NCI-H2107 (cell line): ENCODE results near the gene PTPN22.

ENCODE experiments used
- DNase-seq: peaks from one replicate; lab custom pipeline; 2025; lab: John Stamatoyannopoulos, UW

Gene PTPN22

DNA sequence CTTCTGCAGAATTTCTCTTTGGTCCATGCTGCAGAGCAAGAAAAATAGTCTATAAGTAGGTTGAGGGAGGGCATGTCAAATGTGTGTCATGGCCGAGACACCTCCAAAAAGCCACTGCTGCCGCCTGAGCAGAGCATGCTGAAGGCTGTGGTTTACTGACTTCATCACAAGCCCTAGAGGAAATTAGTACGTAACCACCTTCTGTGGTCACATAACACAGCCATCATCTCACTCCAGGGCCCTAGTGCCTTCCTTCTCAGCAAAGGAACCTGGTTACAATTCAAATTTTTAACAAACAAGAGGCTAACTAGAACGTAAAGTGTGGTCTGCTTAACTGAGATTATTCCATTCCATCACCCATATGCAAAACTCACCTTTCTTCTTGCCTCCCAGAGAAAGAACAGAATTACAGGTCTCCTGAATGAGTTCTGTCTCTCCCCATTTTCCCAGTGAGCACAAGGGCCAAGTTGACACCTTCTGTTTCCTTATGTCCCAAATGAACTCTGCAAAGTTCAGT lies at the start of gene PTPN22:
Gene PTPN22, minus strand, starts transcription at position 116 of the 517 bp plus-strand sequence.
- peak; percentile 26 for DNase-seq

DNA sequence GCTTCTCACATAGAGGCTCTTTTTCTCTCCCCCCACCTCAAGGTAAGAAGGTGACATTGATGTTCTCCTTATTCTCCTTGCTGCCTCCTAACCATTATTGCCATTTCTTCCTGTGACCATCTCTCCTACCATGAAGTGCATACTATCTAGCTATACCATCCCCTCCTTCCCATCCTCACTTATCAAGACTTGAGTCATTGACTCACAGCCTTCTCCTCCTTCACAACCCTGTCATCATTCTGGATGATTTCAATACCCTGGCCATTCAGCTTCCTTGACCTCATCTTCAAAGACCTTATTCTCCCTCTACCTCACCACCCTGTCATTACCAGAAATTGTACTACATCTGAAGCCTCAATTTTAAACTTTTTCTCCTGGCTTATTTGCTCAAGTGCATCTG lies 46.7 kb upstream of the PTPN22 start:
- no peak for DNase-seq

- DNase-seq = no peak
Measured at GRCh38 chr1:113917400-113918082, 46.0 kb upstream of the PTPN22 start.

- no peak for DNase-seq
Measured at GRCh38 chr1:113916974-113917373, 45.5 kb upstream of the PTPN22 start.

DNA sequence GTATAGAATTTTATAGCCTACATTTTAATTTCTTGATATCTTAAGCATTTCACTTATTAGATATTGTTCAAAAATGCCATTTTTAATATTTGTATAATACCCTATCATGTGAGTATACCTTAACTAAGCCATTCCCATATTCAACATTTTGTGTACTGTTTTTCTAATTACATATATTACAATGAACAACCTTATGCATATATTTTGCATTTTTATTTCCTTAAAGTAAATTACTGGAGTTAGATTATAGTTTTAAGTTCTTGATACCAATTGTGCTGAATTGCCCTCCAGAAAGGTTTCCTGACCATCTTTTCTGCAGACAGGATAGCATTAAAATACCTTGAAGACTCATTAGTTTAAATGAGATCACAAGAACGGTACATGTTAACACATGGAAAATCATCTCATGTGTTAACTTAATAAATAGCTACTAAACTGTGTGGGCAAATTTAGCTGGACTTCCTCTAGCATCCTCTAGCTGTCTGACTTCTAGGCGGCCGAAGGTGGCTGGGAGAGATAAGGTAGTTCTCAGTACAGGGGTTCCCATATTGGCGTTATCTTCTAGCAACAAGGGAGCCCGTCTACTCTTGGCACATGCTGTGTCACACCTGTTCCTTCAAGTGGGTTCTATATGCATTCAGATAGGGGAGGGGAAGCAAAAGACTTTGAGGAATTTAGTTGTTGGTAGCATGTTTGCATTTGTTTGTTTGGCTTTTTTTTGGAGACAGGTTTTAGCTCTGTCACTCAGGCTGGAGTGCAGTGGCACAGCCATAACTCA lies 42.6 kb upstream of the PTPN22 start:
- DNase-seq = no peak

DNA sequence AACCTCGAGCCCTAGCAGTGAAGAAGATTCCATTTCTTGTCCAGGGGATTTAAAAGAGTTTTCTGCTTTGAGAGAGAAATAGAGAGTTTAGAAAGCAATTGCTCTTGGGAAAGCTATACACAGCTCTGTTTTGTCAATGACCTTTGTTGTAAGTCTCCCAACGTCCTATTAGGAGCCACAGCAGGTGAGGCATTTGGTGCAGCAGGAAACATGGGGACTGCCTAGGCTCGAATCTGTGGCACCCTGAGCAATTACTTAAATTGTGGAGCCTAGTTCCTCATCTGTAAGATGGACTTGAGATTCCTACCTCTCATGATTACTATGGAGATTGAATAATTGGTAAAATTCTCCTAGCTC lies 41.8 kb upstream of the PTPN22 start:
- no peak for DNase-seq

- DNase-seq = no peak
Measured at GRCh38 chr1:113912594-113913311, 41.2 kb upstream of the PTPN22 start.

DNA sequence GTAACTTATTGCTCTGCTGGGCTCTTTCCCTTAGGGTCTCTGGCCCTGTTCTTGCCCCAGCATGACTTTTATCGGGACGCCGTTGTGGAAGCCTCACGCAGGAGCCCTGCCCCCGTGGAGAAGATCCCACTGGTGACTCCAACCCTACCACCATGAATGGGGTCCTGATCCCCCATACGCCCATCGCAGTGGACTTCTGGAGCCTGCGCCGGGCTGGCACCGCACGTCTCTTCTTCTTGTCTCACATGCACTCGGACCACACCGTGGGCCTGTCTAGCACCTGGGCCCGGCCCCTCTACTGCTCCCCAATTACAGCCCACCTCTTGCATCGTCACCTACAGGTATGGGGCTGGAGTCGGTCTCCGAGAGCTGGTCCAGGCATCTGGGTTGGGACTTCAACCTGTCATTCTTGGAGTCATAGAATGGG lies 33.9 kb upstream of the PTPN22 start:
- no peak for DNase-seq

DNA sequence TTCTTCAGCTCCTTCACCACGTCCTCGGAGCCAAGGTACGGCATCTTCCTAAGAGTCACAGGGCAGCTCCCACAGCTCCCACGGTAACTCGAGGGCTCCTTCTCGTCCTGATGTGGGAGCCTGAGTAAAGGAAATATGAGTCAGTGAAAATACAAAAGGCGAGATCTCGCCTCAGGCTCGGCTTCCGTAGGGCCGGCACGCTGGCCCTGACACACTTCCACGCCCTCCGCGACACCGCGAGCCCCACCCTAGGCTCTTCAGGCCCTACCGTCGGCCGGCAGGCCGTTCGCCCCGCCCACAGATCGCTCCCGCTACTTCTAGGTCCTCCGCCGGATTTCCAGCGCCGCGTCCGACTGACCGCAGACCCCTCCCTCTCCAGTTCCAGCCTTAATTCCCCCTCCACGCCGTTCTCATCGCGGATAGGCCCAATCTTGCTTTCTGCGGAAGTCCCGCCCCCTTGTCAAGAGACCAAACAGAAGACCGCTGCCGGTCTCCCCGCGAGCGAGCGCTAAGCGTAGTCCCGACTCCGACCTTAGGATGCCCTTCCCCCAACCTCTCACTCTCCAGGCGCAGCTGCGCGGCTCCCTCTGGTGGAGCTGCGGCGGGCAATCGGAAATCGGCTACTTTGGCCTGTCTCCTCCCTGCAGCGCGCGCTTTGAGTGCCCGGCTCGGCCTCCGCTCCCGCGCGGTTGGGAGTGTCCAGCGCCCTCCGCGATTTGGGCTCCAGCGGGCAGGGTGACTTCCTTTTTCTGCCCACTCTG lies 33.3 kb upstream of the PTPN22 start, which contains the start of the genes AP4B1 and DCLRE1B:
Gene AP4B1, minus strand, starts transcription at position 126 of the 761 bp plus-strand sequence. Its CDS starts 82 bp downstream, at position 44.
Gene DCLRE1B, plus strand, starts transcription at position 653 of the 761 bp plus-strand sequence. CDS start 261 bp downstream, outside the sequence.
- peak; percentile 99 for DNase-seq

DNA sequence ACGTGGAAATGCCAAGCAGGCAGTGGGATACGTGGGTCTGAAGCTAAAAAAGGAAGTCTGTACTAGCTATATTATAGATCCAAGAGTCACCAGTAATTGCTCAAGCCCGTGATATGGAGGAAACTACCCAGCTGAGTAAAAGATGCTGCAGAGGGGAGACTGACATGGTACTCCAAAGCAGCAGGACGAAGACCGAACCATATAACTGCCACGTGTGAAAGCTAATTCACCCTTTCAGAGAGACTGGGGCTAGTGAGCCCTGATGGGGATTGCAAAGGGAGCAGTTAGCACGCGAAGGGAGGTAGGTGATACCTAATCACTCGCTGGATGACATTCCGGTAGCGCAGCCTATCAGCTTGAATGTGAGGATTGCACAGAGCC lies 32.8 kb upstream of the PTPN22 start:
- no peak for DNase-seq

- DNase-seq = no peak
Measured at GRCh38 chr1:113903501-113904292, 32.2 kb upstream of the PTPN22 start.

- DNase-seq = no peak
Measured at GRCh38 chr1:113901191-113901590, 29.7 kb upstream of the PTPN22 start.

DNA sequence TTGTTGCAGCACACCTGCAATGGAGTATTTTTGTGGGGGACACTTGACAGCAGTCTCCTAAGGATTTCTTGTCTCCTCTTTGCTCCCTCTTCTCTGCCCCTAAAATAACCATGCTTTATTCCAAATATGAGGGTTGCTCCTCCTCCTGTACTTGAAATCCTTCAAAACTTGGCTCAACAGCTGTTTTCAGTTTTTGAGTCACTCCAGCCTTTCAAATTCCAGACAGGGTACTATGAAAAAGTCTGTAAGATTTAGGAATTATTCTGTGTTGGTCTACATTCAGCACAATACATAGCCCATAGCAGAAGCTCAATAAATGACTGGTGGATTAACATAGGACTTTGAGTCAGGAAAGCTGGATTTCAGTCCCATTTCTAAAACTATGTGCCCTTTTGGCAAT lies 27.6 kb upstream of the PTPN22 start:
- no peak for DNase-seq

DNA sequence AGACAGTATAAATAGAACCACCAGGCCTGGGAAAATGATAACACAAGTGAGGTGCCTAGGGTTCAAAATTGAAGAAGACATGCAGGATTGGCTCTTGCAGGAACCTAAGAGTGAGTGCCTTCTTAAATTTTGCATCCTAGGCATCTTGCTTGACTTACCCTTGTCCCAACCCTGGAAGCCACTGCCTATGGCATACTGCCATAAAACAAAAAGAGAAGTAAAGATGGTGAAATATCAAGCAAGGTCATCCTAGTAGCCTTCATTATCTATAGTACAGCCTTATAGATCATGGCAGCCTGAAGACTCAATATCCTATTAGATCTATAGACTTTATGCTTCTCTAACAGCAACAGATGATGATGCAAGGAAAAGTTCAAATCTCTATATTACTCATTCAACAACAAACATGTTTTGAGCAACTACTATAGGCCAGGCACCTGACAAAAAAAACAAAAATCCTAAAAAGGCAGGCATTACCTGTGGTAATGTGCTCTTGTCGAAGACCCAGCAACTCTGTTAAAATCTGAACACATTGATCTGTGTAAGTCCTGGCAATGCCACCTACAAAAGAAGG lies 26.8 kb upstream of the PTPN22 start:
- DNase-seq = no peak

GRCh38 chr1:113895961-113896360 lies 24.4 kb upstream of the PTPN22 start:
- DNase-seq = no peak

- no peak for DNase-seq
Measured at GRCh38 chr1:113895098-113895497, 23.6 kb upstream of the PTPN22 start.

- no peak for DNase-seq
Measured at GRCh38 chr1:113893267-113893666, 21.8 kb upstream of the PTPN22 start.

DNA sequence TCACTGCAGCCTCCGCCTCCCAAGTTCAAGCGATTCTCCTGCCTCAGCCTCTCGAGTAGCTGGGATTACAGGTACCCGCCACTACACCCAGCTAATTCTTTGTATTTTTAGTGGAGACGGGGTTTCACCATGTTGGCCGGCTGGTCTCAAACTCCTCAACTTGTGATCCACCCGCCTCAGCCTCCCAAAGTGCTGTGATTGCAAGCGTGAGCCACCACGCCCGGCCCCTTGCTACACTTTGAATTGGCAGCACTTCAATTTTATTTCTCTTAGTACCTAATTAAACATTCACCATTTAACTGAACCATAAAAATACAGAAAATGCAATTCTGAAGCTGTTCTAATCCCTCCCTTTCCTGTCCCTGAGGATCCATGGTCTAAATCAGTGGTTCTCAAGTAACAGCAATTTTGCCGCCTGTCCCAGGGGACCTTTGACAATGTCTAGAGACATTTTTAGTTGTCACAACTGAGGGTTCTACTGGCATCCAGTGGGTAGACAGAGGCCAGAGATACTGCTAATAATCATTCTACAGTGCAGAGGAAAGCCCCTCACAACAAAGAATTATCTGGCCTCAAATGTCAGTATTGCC lies 20.2 kb upstream of the PTPN22 start:
- DNase-seq = no peak

DNA sequence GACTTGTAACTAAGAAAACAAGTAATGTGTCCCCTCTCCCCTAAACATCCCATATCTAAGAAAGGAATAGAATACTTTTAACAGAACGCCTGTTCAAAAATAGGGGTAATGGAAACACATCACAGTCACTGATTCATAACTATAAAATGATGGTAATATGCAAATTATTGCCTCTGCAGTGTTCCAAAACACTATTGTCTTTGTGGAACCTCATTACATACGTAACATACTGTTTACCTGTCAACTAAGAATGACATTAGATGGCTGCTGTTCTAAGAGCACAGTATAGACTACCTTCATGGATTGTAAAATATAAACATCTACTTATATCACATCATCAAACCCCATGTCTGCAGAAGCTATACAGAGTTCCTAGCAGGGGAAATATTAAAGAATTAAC lies 19.3 kb upstream of the PTPN22 start:
- no peak for DNase-seq
